OCI-LY7 (cell line): Measurements from ENCODE around the gene ELAVL4. TPM values are rescaled to one million over a fixed set of nuclear protein-coding genes. Genes with fewer than 3 reads are reported as not detected.

Experiments
- BruUV-seq: library from RNA; stranded (reverse); fragments of 400-500 nt; replicated peaks from 2 replicates; lab custom pipeline; 2021; lab: Mats Ljungman, UMichigan
- CTCF ChIA-PET: fragments of 300-600 bp; sonication (Branson Sonifier 250); formaldehyde crosslinking; loops from one replicate; lab custom pipeline; 2022; ENCODE audit warnings: antibody characterized with exemption; ENCODE audit not compliant: unreplicated experiment; lab: Charles Lee
- POLR2A ChIA-PET: fragments of 300-600 bp; sonication (Branson Sonifier 250); formaldehyde crosslinking; loops from one replicate; lab custom pipeline; 2022; ENCODE audit warnings: antibody characterized with exemption; lab: Charles Lee
- DNase-seq: peaks from one replicate; pipeline ENCODE4 v3.0.0-alpha.2; 2015; ENCODE audit warnings: low spot score
- H2AFZ ChIP-seq: fragments of 200-600 bp; sonication (generic), shearing (Covaris generic); 2 replicates; pipeline ENCODE4 v1.6.1; 2014; ENCODE audit warnings: mild to moderate bottlenecking, antibody characterized with exemption, low read length, moderate library complexity
- H3K27ac ChIP-seq: fragments of 200-600 bp; sonication (generic); 2 replicates; pipeline ENCODE4 v1.5.1; 2014; ENCODE audit warnings: mixed run types, low read depth, mild to moderate bottlenecking, moderate library complexity, low read length, inconsistent platforms; ENCODE audit not compliant: poor library complexity, severe bottlenecking
- H3K36me3 ChIP-seq: fragments of 200-600 bp; sonication (generic); 2 replicates; pipeline ENCODE4 v1.6.1; 2014; ENCODE audit warnings: mild to moderate bottlenecking, antibody characterized with exemption, low read length, moderate library complexity, mixed read lengths; ENCODE audit not compliant: insufficient read depth
- H3K4me1 ChIP-seq: fragments of 200-600 bp; sonication (generic); 2 replicates; pipeline ENCODE4 v1.5.1; 2014; ENCODE audit warnings: mild to moderate bottlenecking, low read length; ENCODE audit not compliant: insufficient read depth, poor library complexity, severe bottlenecking
- H3K4me2 ChIP-seq: fragments of 200-600 bp; sonication (generic); 2 replicates; pipeline ENCODE4 v1.6.1; 2014; ENCODE audit warnings: mild to moderate bottlenecking, low read length
- H3K4me3 ChIP-seq: fragments of 200-600 bp; sonication (generic); 2 replicates; pipeline ENCODE4 v1.5.1; 2014; ENCODE audit warnings: mild to moderate bottlenecking, low read depth, low read length; ENCODE audit not compliant: poor library complexity, severe bottlenecking
- H3K79me2 ChIP-seq: fragments of 200-600 bp; sonication (generic); 2 replicates; pipeline ENCODE4 v1.6.1; 2016; ENCODE audit warnings: low read depth, mild to moderate bottlenecking, low read length, moderate library complexity, mixed read lengths; ENCODE audit not compliant: insufficient read depth
- H3K9me2 ChIP-seq: fragments of 200-600 bp; sonication (generic); 2 replicates; pipeline ENCODE4 v1.6.1; 2016; ENCODE audit warnings: mild to moderate bottlenecking, low read length, mixed read lengths; ENCODE audit not compliant: insufficient read depth
- H3K9me3 ChIP-seq: fragments of 200-600 bp; sonication (generic); 2 replicates; pipeline ENCODE4 v1.6.1; 2014; ENCODE audit warnings: mild to moderate bottlenecking, mixed run types, low read length, mixed read lengths
- H4K20me1 ChIP-seq: fragments of 200-600 bp; sonication (generic); 2 replicates; pipeline ENCODE4 v1.6.1; 2014; ENCODE audit warnings: mild to moderate bottlenecking, antibody characterized with exemption, low read length, moderate library complexity, mixed read lengths; ENCODE audit not compliant: insufficient read depth
- EZH2phosphoT487 ChIP-seq: fragments of 200-600 bp; sonication (generic); IDR thresholded peaks from 2 replicates; pipeline ENCODE4 v1.6.1; 2018; ENCODE audit warnings: low read depth, borderline replicate concordance, mild to moderate bottlenecking, mixed run types, antibody characterized with exemption, low read length, moderate library complexity, mixed read lengths
- intact Hi-C: fragments of 100-400 bp; cut with micrococcal nuclease; formaldehyde crosslinking; loops from one replicate; pipeline ENCODE4 v1.10.0; 2022; ENCODE audit not compliant: unreplicated experiment
- total RNA-seq, 2 experiments: library from RNA; depleted of rRNA in 1 of 2; stranded (reverse); fragments of >200 nt in 1 of 2; shearing (Covaris generic) in 1 of 2; gene quantifications; 2 replicates each; pipeline ENCODE4 v1.2.3, GENCODE V29; 2014 to 2022
- TF ChIP-seq, protein P1 (sequence below): fragments of 200-600 bp; sonication (generic); conservative IDR thresholded peaks from 2 replicates; pipeline ENCODE4 v1.5.1; 2014; ENCODE audit warnings: mild to moderate bottlenecking, antibody characterized with exemption, low read length, moderate library complexity, mixed read lengths

The ELAVL4 gene
- total RNA-seq, 2 experiments from 2014 or later = not detected

GRCh38 chr1:50236656-50237055 is 127.9 kb downstream of the ELAVL4 start:
- Histone ChIP-seq H2AFZ (no peak overlapping the region), H4K20me1 (no peaks in the 10 kb centered on the region), H3K9me3 (no peaks in the 10 kb centered on the region), H3K4me3 (no peak overlapping the region), H3K27ac (no peak overlapping the region), H3K79me2 (no peaks in the 10 kb centered on the region), H3K9me2 (no peaks in the 10 kb centered on the region), H3K4me1 (no peaks in the 10 kb centered on the region), H3K36me3 (no peaks in the 10 kb centered on the region), H3K4me2 (no peak overlapping the region)
- CTCF ChIA-PET = no interaction called here
- no peak for TF ChIP-seq EZH2phosphoT487
- TF ChIP-seq, protein P1, sequence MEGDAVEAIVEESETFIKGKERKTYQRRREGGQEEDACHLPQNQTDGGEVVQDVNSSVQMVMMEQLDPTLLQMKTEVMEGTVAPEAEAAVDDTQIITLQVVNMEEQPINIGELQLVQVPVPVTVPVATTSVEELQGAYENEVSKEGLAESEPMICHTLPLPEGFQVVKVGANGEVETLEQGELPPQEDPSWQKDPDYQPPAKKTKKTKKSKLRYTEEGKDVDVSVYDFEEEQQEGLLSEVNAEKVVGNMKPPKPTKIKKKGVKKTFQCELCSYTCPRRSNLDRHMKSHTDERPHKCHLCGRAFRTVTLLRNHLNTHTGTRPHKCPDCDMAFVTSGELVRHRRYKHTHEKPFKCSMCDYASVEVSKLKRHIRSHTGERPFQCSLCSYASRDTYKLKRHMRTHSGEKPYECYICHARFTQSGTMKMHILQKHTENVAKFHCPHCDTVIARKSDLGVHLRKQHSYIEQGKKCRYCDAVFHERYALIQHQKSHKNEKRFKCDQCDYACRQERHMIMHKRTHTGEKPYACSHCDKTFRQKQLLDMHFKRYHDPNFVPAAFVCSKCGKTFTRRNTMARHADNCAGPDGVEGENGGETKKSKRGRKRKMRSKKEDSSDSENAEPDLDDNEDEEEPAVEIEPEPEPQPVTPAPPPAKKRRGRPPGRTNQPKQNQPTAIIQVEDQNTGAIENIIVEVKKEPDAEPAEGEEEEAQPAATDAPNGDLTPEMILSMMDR = no peak
- no peak for DNase-seq
- POLR2A ChIA-PET = no interaction called here
- no TSS peak for BruUV-seq
- intact Hi-C loops = no loop called here

DNA sequence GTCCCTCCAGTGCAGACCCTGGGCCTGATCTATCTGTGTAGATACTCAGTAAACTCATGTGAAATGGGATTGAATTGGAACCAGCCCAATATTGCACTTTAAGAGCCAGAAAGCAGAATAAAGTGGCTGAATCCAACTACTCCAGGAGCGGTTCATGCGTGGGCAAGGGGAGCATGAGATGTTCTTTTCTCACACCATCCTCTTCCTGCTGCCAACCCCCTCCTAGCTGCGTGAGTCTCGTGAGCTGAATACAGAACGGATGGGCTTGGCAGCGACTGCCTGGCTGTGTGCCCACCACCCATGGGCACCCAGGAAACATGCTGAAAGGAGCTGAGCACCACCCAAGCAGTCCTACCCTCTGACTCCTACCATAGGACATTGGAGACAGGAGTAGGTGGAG is 128.3 kb downstream of the ELAVL4 start:
- Histone ChIP-seq H3K27ac (no peak overlapping the region), H3K79me2 (no peaks in the 10 kb centered on the region), H3K9me2 (no peaks in the 10 kb centered on the region), H3K9me3 (no peaks in the 10 kb centered on the region), H3K4me3 (no peak overlapping the region), H3K4me2 (no peak overlapping the region), H3K36me3 (no peaks in the 10 kb centered on the region), H3K4me1 (no peaks in the 10 kb centered on the region), H2AFZ (no peak overlapping the region), H4K20me1 (no peaks in the 10 kb centered on the region)
- TF ChIP-seq, protein P1 = no peak
- TF ChIP-seq EZH2phosphoT487 = no peak
- no TSS peak for BruUV-seq
- POLR2A ChIA-PET = no interaction called here
- intact Hi-C loops = no loop called here
- DNase-seq = no peak
- CTCF ChIA-PET = no interaction called here

- H3K4me1 ChIP-seq = no peaks in the 10 kb centered on the region
- ChIA-PET CTCF (no interaction called here), POLR2A (no interaction called here)
- no peaks in the 10 kb centered on the region for H4K20me1 ChIP-seq
- H3K9me2 ChIP-seq = no peaks in the 10 kb centered on the region
- H3K79me2 ChIP-seq = no peaks in the 10 kb centered on the region
- no peaks in the 10 kb centered on the region for H3K36me3 ChIP-seq
- no peak overlapping the region for H2AFZ ChIP-seq
- no peaks in the 10 kb centered on the region for H3K9me3 ChIP-seq
- no peak for TF ChIP-seq EZH2phosphoT487
- TF ChIP-seq, protein P1 = no peak
- H3K4me2 ChIP-seq = no peak overlapping the region
- no peak for DNase-seq
- BruUV-seq = no TSS peak
- H3K27ac ChIP-seq = no peak overlapping the region
- H3K4me3 ChIP-seq = no peak overlapping the region
- intact Hi-C loops = no loop called here
Observed at GRCh38 chr1:50243939-50244338, 135.2 kb downstream of the ELAVL4 start.
